ENCODE data around the gene SHC1. TPM values are rescaled to one million over a fixed set of nuclear protein-coding genes. Genes with fewer than 3 reads are reported as not detected.
A peak's percentile ranks its signal among the peaks of the same experiment; 100 is the strongest.

SHC1 gene
- total and polyA plus RNA-seq, 2 donors (not counting 1 experiment from before 2014, with no cell fraction given), result 50.1 to 61.4 TPM

- Histone ChIP-seq H3K4me2 (replicated peaks; ENCODE audit: low read depth, low read length, poor library complexity, severe bottlenecking) (peak overlapping the region; percentile 86), H2AFZ (ENCODE audit: insufficient read depth, low read depth, low read length, poor library complexity, severe bottlenecking) (peak overlapping the region; percentile 82), H3K4me3 (ENCODE audit: control extremely low read depth in 1 of 5, extremely low read depth in 1 of 5, insufficient read depth in 1 of 5, low read depth in 2 of 5, low read length in 4 of 5) (peak overlapping the region; percentile 71 to 99 (median 90)), H3K27me3 (replicated peaks in 1 of 4; ENCODE audit: control extremely low read depth in 1 of 4, control insufficient read depth in 3 of 4, insufficient read depth in 4 of 4, low read length in 3 of 4) (no peaks in the 10 kb centered on the region), H3K9me3 (ENCODE audit: control extremely low read depth in 1 of 3, control insufficient read depth in 2 of 3, insufficient read depth in 1 of 3, low read length in 2 of 3) (no peaks in the 10 kb centered on the region), H4K20me1 (ENCODE audit: control insufficient read depth, insufficient read depth, low read length, poor library complexity, severe bottlenecking) (peaks cover 31% of the 10 kb centered on the region), H3K9ac (ENCODE audit: low read length) (peak overlapping the region; percentile 86), H3K4me1 (ENCODE audit: control insufficient read depth in 2 of 2, insufficient read depth in 2 of 2, low read length in 2 of 2) (peaks cover 22 to 44% of the 10 kb centered on the region in 2 donors), H3K79me2 (ENCODE audit: control insufficient read depth, insufficient read depth, low read length) (peaks cover 63% of the 10 kb centered on the region), H3K36me3 (replicated peaks in 1 of 2; ENCODE audit: control extremely low read depth in 1 of 2, control insufficient read depth in 1 of 2, extremely low read depth in 1 of 2, insufficient read depth in 2 of 2, low read length in 1 of 2) (peaks cover 5 to 9% of the 10 kb centered on the region in 2 experiments), H3K27ac (ENCODE audit: low read length in 2 of 2) (peak overlapping the region; percentile 90 to 94)
- ATAC-seq (ENCODE audit: low read depth) (peak; percentile 51), DNase-seq (peak; percentile 99)
- CTCF ChIA-PET, result interaction anchor here (0.7 to 8.7 kb wide), 10 partner anchors 8 to 415 kb away, joined by 3 to 110 read pairs (median 8); partner anchors contain the start of genes FLAD1, PBXIP1 and PYGO2
- intact Hi-C loops (cut with micrococcal nuclease), result loop anchor here (1.0 to 5.0 kb wide), 6 partner anchors 8 to 197 kb away; partner anchors contain the start of genes FLAD1, KRTCAP2 and TRIM46
- Mint-ChIP-seq H3K27me3 (no peaks in the 10 kb centered on the region), H3K4me3 (no peak overlapping the region), H3K27ac (no peak overlapping the region), H3K9me3 (ENCODE audit: insufficient read depth) (no peaks in the 10 kb centered on the region), H3K4me1 (peaks cover 24% of the 10 kb centered on the region)
- WGBS (ENCODE audit: insufficient coverage), result under 1% methylated on average over 26 of the region's 30 CpGs
- TF ChIP-seq, protein P1, sequence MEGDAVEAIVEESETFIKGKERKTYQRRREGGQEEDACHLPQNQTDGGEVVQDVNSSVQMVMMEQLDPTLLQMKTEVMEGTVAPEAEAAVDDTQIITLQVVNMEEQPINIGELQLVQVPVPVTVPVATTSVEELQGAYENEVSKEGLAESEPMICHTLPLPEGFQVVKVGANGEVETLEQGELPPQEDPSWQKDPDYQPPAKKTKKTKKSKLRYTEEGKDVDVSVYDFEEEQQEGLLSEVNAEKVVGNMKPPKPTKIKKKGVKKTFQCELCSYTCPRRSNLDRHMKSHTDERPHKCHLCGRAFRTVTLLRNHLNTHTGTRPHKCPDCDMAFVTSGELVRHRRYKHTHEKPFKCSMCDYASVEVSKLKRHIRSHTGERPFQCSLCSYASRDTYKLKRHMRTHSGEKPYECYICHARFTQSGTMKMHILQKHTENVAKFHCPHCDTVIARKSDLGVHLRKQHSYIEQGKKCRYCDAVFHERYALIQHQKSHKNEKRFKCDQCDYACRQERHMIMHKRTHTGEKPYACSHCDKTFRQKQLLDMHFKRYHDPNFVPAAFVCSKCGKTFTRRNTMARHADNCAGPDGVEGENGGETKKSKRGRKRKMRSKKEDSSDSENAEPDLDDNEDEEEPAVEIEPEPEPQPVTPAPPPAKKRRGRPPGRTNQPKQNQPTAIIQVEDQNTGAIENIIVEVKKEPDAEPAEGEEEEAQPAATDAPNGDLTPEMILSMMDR (IDR thresholded peaks at IDR 0.05), result no peak
- no peak for TF ChIP-seq EZH2 (IDR thresholded peaks at IDR 0.05; ENCODE audit: borderline replicate concordance, insufficient read depth, low read depth, low read length, poor library complexity, severe bottlenecking)
- POLR2A ChIA-PET, result interaction anchor here (0.6 to 3.8 kb wide), 9 partner anchors 13 to 110 kb away, joined by 3 to 32 read pairs (median 8); partner anchors contain the start of genes PBXIP1, PYGO2 and ZBTB7B
These were observed 4.4 kb upstream of the SHC1 start for GRCh38 chr1:154974808-154975408.

Data from B cell (primary cell).